GM12878 (cell line): ENCODE data around the gene AGFG1. TPM values are rescaled to one million over a fixed set of nuclear protein-coding genes. Genes with fewer than 3 reads are reported as not detected.

ENCODE experiments used
- ATAC-seq: fragments of 200-7000 bp; cut with Tn5 transposase; 3 replicates; pipeline ENCODE4 v1.9.1; 2020; ENCODE audit warnings: mild to moderate bottlenecking, moderate library complexity
- BruUV-seq: library from RNA; stranded (reverse); fragments of 400-500 nt; replicated peaks from 2 replicates; lab custom pipeline; 2021; lab: Mats Ljungman, UMichigan
- CTCF ChIA-PET: fragments of 300-600 bp; sonication (Branson Sonifier 250); formaldehyde crosslinking; extraction: SDS; loops from one replicate; lab custom pipeline; 2021; ENCODE audit warnings: inconsistent platforms; lab: Yijun Ruan, JAX
- POLR2A ChIA-PET: fragments of 350-600 bp; formaldehyde crosslinking; extraction: SDS; loops from one replicate; lab custom pipeline; 2021; ENCODE audit warnings: inconsistent platforms; lab: Charles Lee
- RAD21 ChIA-PET: fragments of 300-600 bp; sonication (Branson Sonifier 250); formaldehyde crosslinking; loops from one replicate; lab custom pipeline; 2023; ENCODE audit warnings: antibody characterized with exemption; ENCODE audit not compliant: unreplicated experiment; lab: Charles Lee
- SMC1A ChIA-PET: fragments of 300-600 bp; sonication (Branson Sonifier 250); formaldehyde crosslinking; loops from one replicate; lab custom pipeline; 2023; ENCODE audit not compliant: unreplicated experiment, uncharacterized antibody; lab: Charles Lee
- DNase-seq: peaks from one replicate; pipeline ENCODE4 v3.0.0-alpha.2; 2011; ENCODE audit warnings: low read depth, low spot score
- FAIRE-seq: peaks from 3 replicates; lab custom pipeline; 2011; peaks lifted over from hg19 to GRCh38; lab: Jason Lieb, UNC
- H2AFZ ChIP-seq: 2 replicates; pipeline ENCODE4 v1.6.0; 2011; ENCODE audit warnings: low read depth, low read length, control low read depth; ENCODE audit not compliant: control insufficient read depth
- H3K27ac ChIP-seq: 2 replicates; pipeline ENCODE4 v1.5.1; 2011; ENCODE audit warnings: control low read depth; ENCODE audit not compliant: control insufficient read depth, insufficient read depth
- H3K27me3 ChIP-seq, 2 experiments: replicated peaks in 1 of 2; 2 replicates each; pipeline versions ENCODE4 v1.6.0 to v1.6.1; 2011; ENCODE audit warnings: low read length in 1 of 2; ENCODE audit not compliant: control insufficient read depth in 2 of 2, insufficient read depth in 2 of 2
- H3K36me3 ChIP-seq, 2 experiments: 2 replicates each; pipeline ENCODE4 v1.5.1; 2011; ENCODE audit warnings: low read length in 1 of 2; ENCODE audit not compliant: control insufficient read depth in 2 of 2, insufficient read depth in 2 of 2
- H3K4me1 ChIP-seq: 2 replicates; pipeline ENCODE4 v1.6.1; 2011; ENCODE audit warnings: mild to moderate bottlenecking, low read length, moderate library complexity, mixed read lengths; ENCODE audit not compliant: control insufficient read depth, insufficient read depth
- H3K4me2 ChIP-seq: 2 replicates; pipeline ENCODE4 v1.6.0; 2011; ENCODE audit warnings: control low read depth; ENCODE audit not compliant: control insufficient read depth, insufficient read depth
- H3K4me3 ChIP-seq: fragments of 200-600 bp; sonication (generic); 2 replicates; pipeline ENCODE4 v1.5.1; 2016
- H3K79me2 ChIP-seq: 2 replicates; pipeline ENCODE4 v1.6.0; 2011; ENCODE audit warnings: low read length; ENCODE audit not compliant: control insufficient read depth, insufficient read depth
- H3K9ac ChIP-seq: 2 replicates; pipeline ENCODE4 v1.8.0; 2011; ENCODE audit warnings: low read length, control low read depth, mixed read lengths; ENCODE audit not compliant: control insufficient read depth, insufficient read depth
- H3K9me3 ChIP-seq: replicated peaks from 3 replicates; pipeline ENCODE4 v1.5.1; 2011; ENCODE audit warnings: mild to moderate bottlenecking, low read length; ENCODE audit not compliant: control insufficient read depth, insufficient read depth
- H4K20me1 ChIP-seq: 2 replicates; pipeline ENCODE4 v1.6.0; 2011; ENCODE audit not compliant: control insufficient read depth, insufficient read depth
- ASH2L ChIP-seq: fragments of 300-600, 200-600 bp; sonication (generic); IDR thresholded peaks from 2 replicates; pipeline ENCODE4 v1.6.1; 2017; ENCODE audit warnings: low read depth, mild to moderate bottlenecking, borderline replicate concordance
- BCLAF1 ChIP-seq: fragments of 450-650 bp; IDR thresholded peaks from 2 replicates; pipeline ENCODE4 v1.6.1; 2017; ENCODE audit warnings: antibody characterized with exemption, mild to moderate bottlenecking, moderate library complexity
- E4F1 ChIP-seq: fragments of 450-650 bp; IDR thresholded peaks from 2 replicates; pipeline ENCODE4 v1.6.1; 2018; ENCODE audit warnings: borderline replicate concordance, mild to moderate bottlenecking; ENCODE audit not compliant: partially characterized antibody
- MEF2A ChIP-seq: IDR thresholded peaks from 2 replicates; pipeline ENCODE4 v1.6.1; 2011; ENCODE audit warnings: low read depth, mild to moderate bottlenecking, low read length, moderate library complexity; ENCODE audit not compliant: insufficient read depth
- MTA3 ChIP-seq: IDR thresholded peaks from 2 replicates; pipeline ENCODE4 v1.6.1; 2012; ENCODE audit warnings: low read length, inconsistent platforms, borderline replicate concordance
- NR2C1 ChIP-seq: fragments of 450-650 bp; IDR thresholded peaks from 2 replicates; pipeline ENCODE4 v1.6.1; 2017; ENCODE audit warnings: antibody characterized with exemption, mild to moderate bottlenecking, moderate library complexity
- POLR2AphosphoS5 ChIP-seq: IDR thresholded peaks from 2 replicates; pipeline ENCODE4 v1.6.1; 2011; ENCODE audit warnings: mild to moderate bottlenecking, low read length, inconsistent platforms
- RCOR1 ChIP-seq: conservative IDR thresholded peaks from 2 replicates; pipeline ENCODE4 v1.6.1; 2012; ENCODE audit warnings: low read depth, low read length, improper control_type of control experiment
- RUNX3 ChIP-seq: IDR thresholded peaks from 2 replicates; pipeline ENCODE4 v1.6.1; 2012; ENCODE audit warnings: low read length, inconsistent platforms
- ZBED1 ChIP-seq: IDR thresholded peaks from 2 replicates; pipeline ENCODE4 v1.6.1; 2016; ENCODE audit warnings: borderline replicate concordance
- ZBTB33 ChIP-seq: fragments of 450-650 bp; IDR thresholded peaks from 2 replicates; pipeline ENCODE4 v1.6.1; 2017; ENCODE audit warnings: mild to moderate bottlenecking
- in situ Hi-C: fragments of 300-500 bp; cut with MboI; formaldehyde crosslinking; loops from 9 replicates; pipeline ENCODE4 v1.14.3; 2018; ENCODE audit warnings: mixed read lengths
- intact Hi-C: fragments of 100-400 bp; cut with micrococcal nuclease; formaldehyde crosslinking; loops from one replicate; pipeline ENCODE4 v1.14.2; 2022; ENCODE audit not compliant: unreplicated experiment
- polyA plus RNA-seq, 11 experiments: library from polyadenylated mRNA; depleted of rRNA in 4 of 11; unstranded in 6 of 11; stranded (reverse) in 5 of 11; fragments of >200 nt; fragmentation: Nextera tagmentation in 4 of 11; fragmentation: Illumina TruSeq in 1 of 11; extraction: Ambion mirVana in 4 of 11; extraction: Trizol in 1 of 11; gene quantifications; 1 replicate in 1 of 11; 2 replicates in 10 of 11; pipeline versions ENCODE4 v1.2.1 to v1.2.3, GENCODE V29; 2011 to 2016; ENCODE audit warnings: inconsistent platforms in 2 of 11, missing spikeins in 2 of 11, low read depth in 1 of 11
- total RNA-seq, 4 experiments: library from RNA; depleted of rRNA in 3 of 4; stranded (reverse); fragments of >200 nt in 3 of 4; fragmentation: Illumina TruSeq in 1 of 4; extraction: Trizol in 1 of 4; gene quantifications; 2 replicates each; pipeline versions ENCODE4 v1.2.1 to v1.2.3, GENCODE V29; 2013 to 2021
- TF ChIP-seq, protein P1 (sequence below): fragments of 150-350 bp; IDR thresholded peaks from 2 replicates; pipeline ENCODE4 v1.6.1; 2016; ENCODE audit warnings: low read depth, low read length
- TF ChIP-seq, protein P2 (sequence below): fragments of 150-350 bp; IDR thresholded peaks from 2 replicates; pipeline ENCODE4 v1.6.1; 2014; ENCODE audit warnings: mild to moderate bottlenecking, low read depth, low read length

The AGFG1 gene
- total and polyA plus RNA-seq, 10 of the 15 experiments (the other 5 are each of a cell fraction or from before 2014, with no cell fraction given) = 7.3 to 243 (median 81.7) TPM

DNA sequence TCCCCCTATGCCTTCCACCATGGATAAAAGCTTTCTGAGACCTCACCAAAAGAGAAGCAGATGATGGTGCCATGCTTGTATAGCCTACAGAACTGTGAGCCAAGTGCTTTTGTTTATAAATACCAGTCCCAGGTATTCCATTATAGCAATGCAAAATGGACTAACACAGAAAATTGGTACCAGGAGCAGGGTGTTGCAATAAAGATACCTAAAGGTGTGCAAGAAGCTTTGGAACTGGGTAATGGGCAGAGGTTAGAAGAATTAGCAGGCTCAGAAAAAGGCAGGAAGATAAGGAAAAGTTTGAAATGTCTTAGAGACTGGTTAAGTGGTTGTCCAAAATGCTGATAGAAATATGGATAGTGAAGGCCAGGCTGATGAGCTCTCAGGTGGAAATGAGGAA is 110.4 kb downstream of the AGFG1 start:
- FAIRE-seq = no peak
- H3K4me3 ChIP-seq = no peak overlapping the region
- no peaks in the 10 kb centered on the region for H4K20me1 ChIP-seq
- intact Hi-C loops (no loop called here), in situ Hi-C loops (no loop called here)
- H3K79me2 ChIP-seq = no peaks in the 10 kb centered on the region
- H3K9me3 ChIP-seq = peaks cover 5% of the 10 kb centered on the region; the same call in 2 of the 3 replicates
- H3K27me3 ChIP-seq = no peaks in the 10 kb centered on the region
- no peak overlapping the region for H3K27ac ChIP-seq
- no peaks in the 10 kb centered on the region for H3K4me1 ChIP-seq
- ChIA-PET CTCF (no interaction called here), SMC1A (no interaction called here), RAD21 (no interaction called here), POLR2A (interaction anchor here (0.5 kb wide), 1 partner anchor 134 kb away, joined by 6 read pairs; no protein-coding TSS in a partner anchor)
- no peak overlapping the region for H3K9ac ChIP-seq
- TF ChIP-seq, protein P1, sequence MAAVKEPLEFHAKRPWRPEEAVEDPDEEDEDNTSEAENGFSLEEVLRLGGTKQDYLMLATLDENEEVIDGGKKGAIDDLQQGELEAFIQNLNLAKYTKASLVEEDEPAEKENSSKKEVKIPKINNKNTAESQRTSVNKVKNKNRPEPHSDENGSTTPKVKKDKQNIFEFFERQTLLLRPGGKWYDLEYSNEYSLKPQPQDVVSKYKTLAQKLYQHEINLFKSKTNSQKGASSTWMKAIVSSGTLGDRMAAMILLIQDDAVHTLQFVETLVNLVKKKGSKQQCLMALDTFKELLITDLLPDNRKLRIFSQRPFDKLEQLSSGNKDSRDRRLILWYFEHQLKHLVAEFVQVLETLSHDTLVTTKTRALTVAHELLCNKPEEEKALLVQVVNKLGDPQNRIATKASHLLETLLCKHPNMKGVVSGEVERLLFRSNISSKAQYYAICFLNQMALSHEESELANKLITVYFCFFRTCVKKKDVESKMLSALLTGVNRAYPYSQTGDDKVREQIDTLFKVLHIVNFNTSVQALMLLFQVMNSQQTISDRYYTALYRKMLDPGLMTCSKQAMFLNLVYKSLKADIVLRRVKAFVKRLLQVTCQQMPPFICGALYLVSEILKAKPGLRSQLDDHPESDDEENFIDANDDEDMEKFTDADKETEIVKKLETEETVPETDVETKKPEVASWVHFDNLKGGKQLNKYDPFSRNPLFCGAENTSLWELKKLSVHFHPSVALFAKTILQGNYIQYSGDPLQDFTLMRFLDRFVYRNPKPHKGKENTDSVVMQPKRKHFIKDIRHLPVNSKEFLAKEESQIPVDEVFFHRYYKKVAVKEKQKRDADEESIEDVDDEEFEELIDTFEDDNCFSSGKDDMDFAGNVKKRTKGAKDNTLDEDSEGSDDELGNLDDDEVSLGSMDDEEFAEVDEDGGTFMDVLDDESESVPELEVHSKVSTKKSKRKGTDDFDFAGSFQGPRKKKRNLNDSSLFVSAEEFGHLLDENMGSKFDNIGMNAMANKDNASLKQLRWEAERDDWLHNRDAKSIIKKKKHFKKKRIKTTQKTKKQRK = no peak
- TF ChIP-seq MTA3 (no peak), E4F1 (no peak), NR2C1 (no peak), POLR2AphosphoS5 (no peak), ZBTB33 (no peak), RUNX3 (no peak), ZBED1 (no peak), MEF2A (no peak), BCLAF1 (no peak), RCOR1 (no peak), ASH2L (no peak)
- TF ChIP-seq, protein P2, sequence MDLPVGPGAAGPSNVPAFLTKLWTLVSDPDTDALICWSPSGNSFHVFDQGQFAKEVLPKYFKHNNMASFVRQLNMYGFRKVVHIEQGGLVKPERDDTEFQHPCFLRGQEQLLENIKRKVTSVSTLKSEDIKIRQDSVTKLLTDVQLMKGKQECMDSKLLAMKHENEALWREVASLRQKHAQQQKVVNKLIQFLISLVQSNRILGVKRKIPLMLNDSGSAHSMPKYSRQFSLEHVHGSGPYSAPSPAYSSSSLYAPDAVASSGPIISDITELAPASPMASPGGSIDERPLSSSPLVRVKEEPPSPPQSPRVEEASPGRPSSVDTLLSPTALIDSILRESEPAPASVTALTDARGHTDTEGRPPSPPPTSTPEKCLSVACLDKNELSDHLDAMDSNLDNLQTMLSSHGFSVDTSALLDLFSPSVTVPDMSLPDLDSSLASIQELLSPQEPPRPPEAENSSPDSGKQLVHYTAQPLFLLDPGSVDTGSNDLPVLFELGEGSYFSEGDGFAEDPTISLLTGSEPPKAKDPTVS = no peak
- ATAC-seq = no peak
- no peak overlapping the region for H3K4me2 ChIP-seq
- H3K36me3 ChIP-seq = no peaks in the 10 kb centered on the region
- no peak overlapping the region for H2AFZ ChIP-seq
- no TSS peak for BruUV-seq
- no peak for DNase-seq
